NOMO-1 treated with DMSO at 0.1 percent for 48 hours (cell line): ENCODE data around the gene RHOF.
"Not testable (repeated sequence)": the region's sequence is repeated elsewhere in the genome, so short reads cannot be mapped to it uniquely, and the experiment has no call there.

Experiments
- DNase-seq: peaks from one replicate; lab custom pipeline; 2025; ENCODE audit not compliant: unreplicated experiment; lab: John Stamatoyannopoulos, UW

Gene RHOF

DNA sequence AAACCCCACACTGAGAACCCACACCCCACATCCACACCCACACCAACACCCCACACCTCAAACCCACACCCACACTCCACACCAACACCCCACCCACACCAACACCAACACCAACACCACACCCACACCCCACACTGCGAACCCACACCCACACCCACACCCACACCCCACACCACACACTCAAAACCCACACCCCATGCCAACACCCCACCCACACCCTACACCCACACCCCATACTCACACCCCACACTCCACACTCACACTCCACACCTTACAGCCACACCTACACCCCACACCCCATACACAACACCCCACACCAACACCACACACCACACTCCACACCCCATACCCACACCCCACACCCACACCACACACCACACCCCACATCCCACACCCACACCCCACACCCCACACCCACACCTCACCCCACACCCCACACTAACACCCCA is 43.0 kb downstream of the RHOF start:
- no peak for DNase-seq

DNA sequence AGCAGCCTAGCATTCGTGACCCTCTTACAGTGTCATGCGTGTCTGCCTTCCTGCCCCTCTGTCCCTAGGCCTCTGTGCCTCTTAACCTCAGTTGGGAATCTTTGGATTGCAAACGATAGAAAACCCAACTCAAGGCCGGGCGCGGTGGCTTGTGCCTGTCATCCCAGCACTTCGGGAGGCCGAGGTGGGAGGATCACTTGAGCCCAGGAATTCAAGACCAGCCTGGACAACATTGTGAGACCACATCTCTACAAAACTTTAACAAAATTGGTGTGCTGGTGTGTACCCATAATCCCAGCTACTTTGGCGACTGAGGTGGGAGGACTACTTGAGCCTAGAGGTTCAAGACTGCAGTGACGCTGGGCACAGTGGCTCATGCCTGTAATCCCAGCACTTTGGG is 44.2 kb downstream of the RHOF start:
- no peak for DNase-seq

- DNase-seq = no peak
Observed at GRCh38 chr12:121748571-121749265, 44.8 kb downstream of the RHOF start.

GRCh38 chr12:121748218-121748570 is 45.3 kb downstream of the RHOF start:
- no peak for DNase-seq

DNA sequence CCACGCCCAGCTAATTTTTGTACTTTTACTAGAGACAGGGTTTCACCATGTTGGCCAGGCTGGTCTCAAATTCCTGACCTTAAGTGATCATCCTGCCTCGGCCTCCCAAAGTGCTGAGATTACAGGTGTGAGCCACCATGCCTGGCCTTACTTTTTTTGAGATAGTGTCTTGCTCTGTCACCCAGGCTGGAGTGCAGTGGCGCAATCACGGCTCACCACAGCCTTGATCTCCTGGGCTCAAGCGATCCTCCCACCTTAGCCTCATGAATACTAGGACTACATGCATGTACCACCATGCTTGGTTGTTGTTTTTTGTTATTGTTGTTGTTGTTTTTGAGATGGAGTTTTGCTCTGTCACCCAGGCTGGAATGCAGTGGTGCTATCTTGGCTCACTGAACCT is 47.9 kb downstream of the RHOF start:
- DNase-seq = not testable (repeated sequence)

GRCh38 chr12:121741743-121742142 is 51.7 kb downstream of the RHOF start:
- DNase-seq = peak; percentile 30

- no peak for DNase-seq
Observed at GRCh38 chr12:121740847-121741246, 52.6 kb downstream of the RHOF start.

DNA sequence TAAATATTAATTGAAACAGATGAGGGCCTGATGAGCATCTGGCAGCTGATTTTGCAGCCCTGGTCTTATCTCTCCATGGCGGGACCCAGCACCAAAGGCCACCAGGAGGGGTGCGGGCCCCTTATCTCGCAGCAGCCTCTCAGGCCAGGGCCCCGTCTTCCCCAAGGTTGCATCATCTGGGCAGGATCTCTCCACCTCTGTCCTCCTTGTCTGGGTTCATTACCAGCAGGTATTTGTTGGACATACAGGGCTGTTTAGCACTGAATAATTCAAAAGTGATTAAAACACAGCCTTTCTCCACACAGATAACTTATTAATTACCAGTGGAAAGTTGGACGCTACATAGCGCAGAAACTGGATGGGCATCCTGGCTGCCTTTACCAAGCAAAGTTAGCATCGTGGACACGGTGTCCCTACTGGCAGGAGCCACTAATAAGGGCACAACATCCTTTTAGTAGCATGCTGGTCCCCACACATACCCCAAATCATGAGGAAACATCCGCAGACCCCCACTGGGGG is 55.1 kb downstream of the RHOF start:
- no peak for DNase-seq

DNA sequence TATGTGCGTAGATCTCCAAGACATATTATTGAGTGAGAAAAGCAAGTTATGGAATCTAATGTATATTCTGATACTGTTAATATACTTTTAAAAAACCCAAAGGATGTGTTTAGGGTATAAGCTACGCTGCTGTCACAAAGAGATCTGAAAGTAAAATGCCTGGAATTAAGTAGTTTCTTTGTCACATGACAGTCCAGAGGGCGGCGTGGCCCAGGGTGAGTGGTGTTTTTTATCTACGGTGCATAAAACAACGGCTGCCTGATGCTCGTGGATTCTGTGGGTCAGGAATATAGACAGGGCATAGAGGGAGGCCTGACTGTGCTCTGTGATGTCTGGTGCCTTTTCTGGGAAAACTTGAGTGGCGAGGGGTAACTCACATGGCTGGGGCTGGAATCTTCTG is 59.6 kb downstream of the RHOF start:
- DNase-seq = no peak

DNA sequence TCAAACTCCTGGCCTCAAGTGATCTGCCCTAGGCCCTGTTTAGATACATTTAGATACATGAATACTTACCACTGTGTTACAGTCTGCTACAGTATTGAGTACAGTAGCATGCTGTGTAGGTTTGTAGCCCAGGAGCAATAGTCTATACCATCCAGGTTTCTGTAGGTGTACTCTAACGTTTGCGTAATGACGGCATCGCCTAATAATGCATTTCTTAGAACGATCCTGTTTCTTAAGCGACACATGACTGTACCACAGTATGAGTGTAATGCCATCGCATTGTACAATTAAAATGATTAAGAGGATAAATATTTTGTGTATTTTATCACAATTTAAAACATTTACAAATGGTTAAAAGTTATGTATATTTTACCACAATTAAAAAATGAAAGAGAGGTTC is 62.0 kb downstream of the RHOF start:
- no peak for DNase-seq

- no peak for DNase-seq
Observed at GRCh38 chr12:121729021-121729420, 64.5 kb downstream of the RHOF start.
